Body of pancreas (tissue), 4 donors: ENCODE results near the gene SPTBN2.

Experiments used
- POLR2A ChIP-seq, 3 donors: fragments of 450-650 bp; IDR thresholded peaks; one replicate each; pipeline ENCODE4 v1.6.1; 2016; ENCODE audit warnings: antibody characterized with exemption in 3 of 3, mild to moderate bottlenecking in 2 of 3
- TF ChIP-seq, protein P1 (sequence below), 7 experiments: fragments of 450-650 bp in 4 of 7; fragments of 200-600 bp in 3 of 7; sonication (generic) in 3 of 7; IDR thresholded peaks; one replicate each; pipeline ENCODE4 v1.5.1; 2016 to 2019; ENCODE audit warnings: antibody characterized with exemption in 7 of 7

DNA sequence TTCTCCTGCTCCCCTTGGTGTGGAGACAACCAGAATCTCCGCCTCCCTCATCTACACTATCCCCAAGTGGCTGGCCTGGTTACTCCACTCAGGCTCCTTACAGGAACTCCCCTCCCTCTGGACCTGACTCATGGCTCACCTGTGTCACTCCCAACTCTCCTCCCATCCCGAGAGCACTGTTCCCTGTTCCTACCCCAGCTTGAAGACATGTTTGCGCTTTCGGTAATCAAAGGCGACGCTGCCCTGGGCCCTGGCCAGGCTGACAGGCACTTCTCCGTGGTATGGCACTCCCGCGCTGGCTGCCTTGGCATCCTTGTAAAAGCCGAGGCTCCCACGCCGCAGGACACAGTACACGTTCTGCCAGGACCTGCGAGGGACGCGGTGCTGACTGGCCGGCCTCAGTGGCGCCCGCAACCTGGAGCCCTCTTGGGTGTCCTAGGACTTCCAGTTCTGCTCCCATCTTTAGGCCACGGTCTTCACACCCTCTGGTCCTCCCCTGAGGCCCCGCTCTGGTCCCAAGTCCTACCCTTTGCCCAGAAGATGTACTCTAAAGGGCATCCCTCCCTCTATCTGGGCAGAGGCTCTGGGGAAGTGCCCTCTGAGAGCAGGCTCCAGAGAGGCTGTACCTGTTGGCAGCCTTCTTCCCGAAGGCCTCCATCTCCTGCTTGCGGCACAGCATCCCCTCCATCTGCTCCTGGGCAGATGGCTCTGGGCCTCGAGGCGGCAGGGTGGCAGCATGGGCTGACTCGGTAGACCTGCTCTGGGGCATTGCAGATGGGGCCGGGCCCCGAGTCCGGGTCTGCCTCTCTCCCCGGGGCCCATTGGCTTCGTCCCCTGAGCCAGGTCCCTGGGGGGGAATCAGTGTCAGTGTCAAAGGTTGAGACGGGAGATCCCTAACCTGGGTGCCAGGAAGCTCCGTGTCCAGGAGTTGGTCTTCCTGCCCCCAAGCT, 41.9 kb downstream of the SPTBN2 start:
- no peak for TF ChIP-seq POLR2A (IDR thresholded peaks at IDR 0.05)
- TF ChIP-seq, protein P1, sequence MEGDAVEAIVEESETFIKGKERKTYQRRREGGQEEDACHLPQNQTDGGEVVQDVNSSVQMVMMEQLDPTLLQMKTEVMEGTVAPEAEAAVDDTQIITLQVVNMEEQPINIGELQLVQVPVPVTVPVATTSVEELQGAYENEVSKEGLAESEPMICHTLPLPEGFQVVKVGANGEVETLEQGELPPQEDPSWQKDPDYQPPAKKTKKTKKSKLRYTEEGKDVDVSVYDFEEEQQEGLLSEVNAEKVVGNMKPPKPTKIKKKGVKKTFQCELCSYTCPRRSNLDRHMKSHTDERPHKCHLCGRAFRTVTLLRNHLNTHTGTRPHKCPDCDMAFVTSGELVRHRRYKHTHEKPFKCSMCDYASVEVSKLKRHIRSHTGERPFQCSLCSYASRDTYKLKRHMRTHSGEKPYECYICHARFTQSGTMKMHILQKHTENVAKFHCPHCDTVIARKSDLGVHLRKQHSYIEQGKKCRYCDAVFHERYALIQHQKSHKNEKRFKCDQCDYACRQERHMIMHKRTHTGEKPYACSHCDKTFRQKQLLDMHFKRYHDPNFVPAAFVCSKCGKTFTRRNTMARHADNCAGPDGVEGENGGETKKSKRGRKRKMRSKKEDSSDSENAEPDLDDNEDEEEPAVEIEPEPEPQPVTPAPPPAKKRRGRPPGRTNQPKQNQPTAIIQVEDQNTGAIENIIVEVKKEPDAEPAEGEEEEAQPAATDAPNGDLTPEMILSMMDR (IDR thresholded peaks at IDR 0.05): no peak
